Mammary epithelial cell (primary cell): Measurements from ENCODE around the gene ZNF503.

Source experiments
- EZH2 ChIP-seq: IDR thresholded peaks from 2 replicates; pipeline ENCODE4 v1.6.1; 2012; ENCODE audit warnings: low read length, inconsistent platforms, borderline replicate concordance
- TF ChIP-seq, protein P1 (sequence below), 2 donors: IDR thresholded peaks in 1 of 2; conservative IDR thresholded peaks in 1 of 2; 2 replicates each; pipeline ENCODE4 v1.5.1; 2011 to 2012; ENCODE audit warnings: inconsistent platforms in 2 of 2, low read length in 2 of 2, mild to moderate bottlenecking in 2 of 2, control low read depth in 1 of 2, low read depth in 1 of 2; ENCODE audit not compliant: insufficient read depth in 1 of 2; ENCODE audit errors: extremely low read depth in 1 of 2

GRCh38 chr10:75435291-75435690, 33.7 kb upstream of the ZNF503 start:
- no peak for TF ChIP-seq EZH2
- TF ChIP-seq, protein P1, sequence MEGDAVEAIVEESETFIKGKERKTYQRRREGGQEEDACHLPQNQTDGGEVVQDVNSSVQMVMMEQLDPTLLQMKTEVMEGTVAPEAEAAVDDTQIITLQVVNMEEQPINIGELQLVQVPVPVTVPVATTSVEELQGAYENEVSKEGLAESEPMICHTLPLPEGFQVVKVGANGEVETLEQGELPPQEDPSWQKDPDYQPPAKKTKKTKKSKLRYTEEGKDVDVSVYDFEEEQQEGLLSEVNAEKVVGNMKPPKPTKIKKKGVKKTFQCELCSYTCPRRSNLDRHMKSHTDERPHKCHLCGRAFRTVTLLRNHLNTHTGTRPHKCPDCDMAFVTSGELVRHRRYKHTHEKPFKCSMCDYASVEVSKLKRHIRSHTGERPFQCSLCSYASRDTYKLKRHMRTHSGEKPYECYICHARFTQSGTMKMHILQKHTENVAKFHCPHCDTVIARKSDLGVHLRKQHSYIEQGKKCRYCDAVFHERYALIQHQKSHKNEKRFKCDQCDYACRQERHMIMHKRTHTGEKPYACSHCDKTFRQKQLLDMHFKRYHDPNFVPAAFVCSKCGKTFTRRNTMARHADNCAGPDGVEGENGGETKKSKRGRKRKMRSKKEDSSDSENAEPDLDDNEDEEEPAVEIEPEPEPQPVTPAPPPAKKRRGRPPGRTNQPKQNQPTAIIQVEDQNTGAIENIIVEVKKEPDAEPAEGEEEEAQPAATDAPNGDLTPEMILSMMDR (conservative IDR thresholded peaks at IDR 0.05 in 1 of 2, IDR thresholded peaks at IDR 0.05 in 1 of 2; ENCODE audit: extremely low read depth in 1 of 2, insufficient read depth in 1 of 2, low read depth in 1 of 2, low read length in 2 of 2) = no peak
